Urinary bladder (tissue), 4 donors: ENCODE data around the gene GOLGA6L25. TPM values are rescaled to one million over a fixed set of nuclear protein-coding genes. Genes with fewer than 3 reads are reported as not detected.
"Not testable (repeated sequence)": the region's sequence is repeated elsewhere in the genome, so short reads cannot be mapped to it uniquely, and the experiment has no call there.

Experiments
- DNase-seq: peaks from one replicate; pipeline ENCODE4 v3.0.0-alpha.2; 2015; ENCODE audit errors: extremely low spot score
- H3K27ac ChIP-seq: one replicate; pipeline ENCODE4 v1.5.1; 2013; ENCODE audit warnings: low read depth, mild to moderate bottlenecking, moderate library complexity
- H3K36me3 ChIP-seq: one replicate; pipeline ENCODE4 v1.6.1; 2013; ENCODE audit warnings: mild to moderate bottlenecking, moderate library complexity; ENCODE audit not compliant: insufficient read depth
- H3K4me1 ChIP-seq: one replicate; pipeline ENCODE4 v1.6.1; 2013; ENCODE audit warnings: mild to moderate bottlenecking, moderate library complexity; ENCODE audit not compliant: insufficient read depth
- H3K4me3 ChIP-seq: one replicate; pipeline ENCODE4 v1.5.1; 2013; ENCODE audit warnings: low read depth, low read length
- WGBS: extraction: QIAGEN DNeasy Blood & Tissue Kit; methylation state at CpG from one replicate; pipeline ENCODE4 v1.1.7; 2013; 5-methylcytosine and 5-hydroxymethylcytosine counted together
- polyA plus RNA-seq: library from polyadenylated mRNA; stranded (reverse); fragments of 200-250 nt; gene quantifications from one replicate; pipeline ENCODE4 v1.2.3, GENCODE V29; 2013
- total RNA-seq: library from RNA; depleted of rRNA; stranded (reverse); fragments of >200 nt; gene quantifications from one replicate; pipeline ENCODE4 v1.2.3, GENCODE V29; 2014
- donor health status: healthy with polysubstance abuse.
- donor health status: healthy.

The GOLGA6L25 gene
- not detected for total RNA-seq
- not detected for polyA plus RNA-seq

- H3K4me1 ChIP-seq, H3K36me3 ChIP-seq, H3K27ac ChIP-seq, H3K4me3 ChIP-seq, DNase-seq: not testable (repeated sequence)
- WGBS = no CpG with 5 or more reads among the region's 7 CpGs
Observed at GRCh38 chr15:28553268-28553667, at the start of gene GOLGA6L25. Gene GOLGA6L25, plus strand, starts transcription at chr15:28553568. Its CDS starts 61 bp downstream, at chr15:28553629.

GRCh38 chr15:28508217-28508889, 45.0 kb upstream of the GOLGA6L25 start:
- H3K27ac ChIP-seq, DNase-seq, H3K4me3 ChIP-seq, H3K4me1 ChIP-seq, H3K36me3 ChIP-seq: not testable (repeated sequence)
- WGBS = 5% methylated on average over 19 of the region's 63 CpGs

- H3K4me1 ChIP-seq, DNase-seq, H3K36me3 ChIP-seq, H3K4me3 ChIP-seq, H3K27ac ChIP-seq: not testable (repeated sequence)
- WGBS = 93% methylated on average over 7 of the region's 22 CpGs
Observed at GRCh38 chr15:28514128-28514527, 39.2 kb upstream of the GOLGA6L25 start.

GRCh38 chr15:28515208-28515607, 38.2 kb upstream of the GOLGA6L25 start:
- 95% methylated on average over 2 of the region's 11 CpGs for WGBS
- not testable (repeated sequence) for H3K36me3 ChIP-seq, H3K4me3 ChIP-seq, DNase-seq, H3K4me1 ChIP-seq, H3K27ac ChIP-seq

GRCh38 chr15:28532954-28533353, 20.4 kb upstream of the GOLGA6L25 start, which contains the start of gene GOLGA8G:
Gene GOLGA8G, minus strand, starts transcription at chr15:28532971. Its CDS starts 62 bp downstream, at chr15:28532909.
- DNase-seq = not testable (repeated sequence)
- WGBS = 75% methylated on average over 3 of the region's 6 CpGs

GRCh38 chr15:28573351-28573750, 20.0 kb downstream of the GOLGA6L25 start:
- not testable (repeated sequence) for DNase-seq
- WGBS = 78% methylated on average over 11 of the region's 13 CpGs

More at GRCh38 chr15:28532954-28533353, 20.4 kb upstream of the GOLGA6L25 start, which contains the start of gene GOLGA8G:
- H3K36me3 ChIP-seq, H3K4me3 ChIP-seq, H3K4me1 ChIP-seq, H3K27ac ChIP-seq: not testable (repeated sequence)

GRCh38 chr15:28588977-28589606, 35.7 kb downstream of the GOLGA6L25 start:
- not testable (repeated sequence) for H3K4me1 ChIP-seq, DNase-seq, H3K27ac ChIP-seq, H3K4me3 ChIP-seq, H3K36me3 ChIP-seq
- 0% methylated on average over 1 of the region's 72 CpGs for WGBS

More at GRCh38 chr15:28573351-28573750, 20.0 kb downstream of the GOLGA6L25 start:
- not testable (repeated sequence) for H3K4me3 ChIP-seq, H3K36me3 ChIP-seq, H3K4me1 ChIP-seq, H3K27ac ChIP-seq

GRCh38 chr15:28589769-28590168, 36.4 kb downstream of the GOLGA6L25 start:
- WGBS = under 1% methylated on average over 8 of the region's 9 CpGs
- not testable (repeated sequence) for H3K27ac ChIP-seq, H3K4me3 ChIP-seq

GRCh38 chr15:28592395-28592794, 39.0 kb downstream of the GOLGA6L25 start:
- H3K4me1 ChIP-seq, H3K36me3 ChIP-seq, H3K27ac ChIP-seq, DNase-seq, H3K4me3 ChIP-seq: not testable (repeated sequence)
- no CpG with 5 or more reads among the region's 3 CpGs for WGBS

More at GRCh38 chr15:28589769-28590168, 36.4 kb downstream of the GOLGA6L25 start:
- not testable (repeated sequence) for H3K36me3 ChIP-seq, DNase-seq, H3K4me1 ChIP-seq

GRCh38 chr15:28593424-28594129, 40.2 kb downstream of the GOLGA6L25 start:
- H3K27ac ChIP-seq, H3K4me3 ChIP-seq, H3K4me1 ChIP-seq, H3K36me3 ChIP-seq, DNase-seq: not testable (repeated sequence)
- WGBS = 100% methylated on average over 1 of the region's 5 CpGs

- no CpG with 5 or more reads among the region's 10 CpGs for WGBS
- H3K36me3 ChIP-seq, H3K27ac ChIP-seq, DNase-seq, H3K4me3 ChIP-seq, H3K4me1 ChIP-seq: not testable (repeated sequence)
Observed at GRCh38 chr15:28597471-28597870, 44.1 kb downstream of the GOLGA6L25 start.

- not testable (repeated sequence) for H3K36me3 ChIP-seq, DNase-seq, H3K27ac ChIP-seq, H3K4me1 ChIP-seq, H3K4me3 ChIP-seq
- WGBS = 77% methylated on average over 7 of the region's 8 CpGs
Observed at GRCh38 chr15:28598209-28598608, 44.8 kb downstream of the GOLGA6L25 start.

- H3K36me3 ChIP-seq, H3K27ac ChIP-seq, DNase-seq, H3K4me3 ChIP-seq, H3K4me1 ChIP-seq: not testable (repeated sequence)
- 98% methylated on average over 4 of the region's 9 CpGs for WGBS
Observed at GRCh38 chr15:28602152-28602551, 48.8 kb downstream of the GOLGA6L25 start.
